Naive thymus-derived CD4-positive, alpha-beta T cell (primary cell): ENCODE data around the gene LGMN. TPM values are rescaled to one million over a fixed set of nuclear protein-coding genes. Genes with fewer than 3 reads are reported as not detected.

Experiments used
- ATAC-seq: fragments of 150-1000 bp; cut with Tn5 transposase; 2 replicates; pipeline ENCODE4 v1.10.0; 2021; ENCODE audit warnings: mild to moderate bottlenecking, moderate library complexity
- CTCF ChIA-PET: fragments of 350-600 bp; sonication (Branson Sonifier 250); formaldehyde crosslinking; loops from one replicate; lab custom pipeline; 2021; ENCODE audit warnings: antibody characterized with exemption; lab: Charles Lee
- POLR2A ChIA-PET: fragments of 350-600 bp; sonication (Branson Sonifier 250); formaldehyde crosslinking; loops from one replicate; lab custom pipeline; 2021; ENCODE audit warnings: antibody characterized with exemption, inconsistent platforms; lab: Charles Lee
- DNase-seq, 9 donors: peaks; one replicate each; pipeline versions ENCODE4 v3.0.0 to v3.0.0-alpha.2; 2020 to 2022; ENCODE audit warnings: mixed read lengths in 1 of 9
- H3K27ac ChIP-seq: one replicate; pipeline ENCODE4 v1.7.0; 2013; ENCODE audit warnings: mild to moderate bottlenecking, low read depth, low read length, moderate library complexity
- H3K27me3 ChIP-seq, 2 donors: one replicate each; pipeline ENCODE4 v1.7.0; 2013; ENCODE audit warnings: low read length in 2 of 2, mild to moderate bottlenecking in 2 of 2, moderate library complexity in 2 of 2; ENCODE audit not compliant: control insufficient read depth in 2 of 2, insufficient read depth in 2 of 2
- H3K36me3 ChIP-seq, 3 experiments: 1 replicate in 2 of 3; 2 replicates in 1 of 3; pipeline ENCODE4 v1.7.0; 2013; ENCODE audit warnings: low read length in 3 of 3, mild to moderate bottlenecking in 3 of 3, moderate library complexity in 1 of 3; ENCODE audit not compliant: insufficient read depth in 3 of 3, control insufficient read depth in 2 of 3
- H3K4me1 ChIP-seq, 2 donors: one replicate each; pipeline ENCODE4 v1.7.0; 2013; ENCODE audit warnings: low read length in 2 of 2, mild to moderate bottlenecking in 2 of 2, moderate library complexity in 1 of 2; ENCODE audit not compliant: control insufficient read depth in 2 of 2, insufficient read depth in 2 of 2
- H3K4me3 ChIP-seq: 2 replicates; pipeline ENCODE4 v1.7.0; 2013; ENCODE audit warnings: mild to moderate bottlenecking, low read length
- H3K9me3 ChIP-seq, 3 experiments: 1 replicate in 2 of 3; 2 replicates in 1 of 3; pipeline ENCODE4 v1.7.0; 2013; ENCODE audit warnings: low read length in 3 of 3; ENCODE audit not compliant: control insufficient read depth in 2 of 3
- H3K27ac Mint-ChIP-seq, 9 donors: one replicate each; pipeline ENCODE4 v1.8.0; 2020 to 2022; ENCODE audit warnings: mixed read lengths in 9 of 9, mild to moderate bottlenecking in 8 of 9, moderate library complexity in 5 of 9, inconsistent platforms in 2 of 9
- H3K27me3 Mint-ChIP-seq, 5 donors: one replicate each; pipeline ENCODE4 v1.8.0; 2021 to 2022; ENCODE audit warnings: mixed read lengths in 5 of 5, mild to moderate bottlenecking in 1 of 5
- H3K36me3 Mint-ChIP-seq, 5 donors: one replicate each; pipeline ENCODE4 v1.8.0; 2020 to 2022; ENCODE audit warnings: mixed read lengths in 5 of 5, mild to moderate bottlenecking in 3 of 5, inconsistent platforms in 1 of 5
- H3K4me1 Mint-ChIP-seq, 7 donors: one replicate each; pipeline ENCODE4 v1.8.0; 2020 to 2022; ENCODE audit warnings: mixed read lengths in 7 of 7, mild to moderate bottlenecking in 3 of 7, inconsistent platforms in 1 of 7
- H3K4me3 Mint-ChIP-seq, 10 donors: one replicate each; pipeline ENCODE4 v1.8.0; 2020 to 2022; ENCODE audit warnings: mild to moderate bottlenecking in 10 of 10, mixed read lengths in 10 of 10, moderate library complexity in 6 of 10, inconsistent platforms in 2 of 10
- H3K9me3 Mint-ChIP-seq, 11 donors: one replicate each; pipeline ENCODE4 v1.8.0; 2020 to 2022; ENCODE audit warnings: mixed read lengths in 11 of 11, mild to moderate bottlenecking in 4 of 11, inconsistent platforms in 1 of 11, moderate library complexity in 1 of 11
- intact Hi-C, 2 donors: fragments of 100-400 bp; cut with micrococcal nuclease; formaldehyde crosslinking; loops; one replicate each; pipeline ENCODE4 v1.15.1; 2023
- polyA plus RNA-seq, 2 donors: library from polyadenylated mRNA; unstranded; fragments of 300-500 nt; fragmentation: Illumina TruSeq; gene quantifications; one replicate each; pipeline ENCODE4 v1.2.3, GENCODE V29; 2021
- total RNA-seq, 6 experiments: library from RNA in 5 of 6; stranded (reverse) in 5 of 6; gene quantifications; 1 replicate in 5 of 6; 2 replicates in 1 of 6; pipeline ENCODE4 v1.2.3 and lab custom pipeline; 2021 to 2026

Gene LGMN
- total and polyA plus RNA-seq, 7 experiments from 2014 or later = 8.7 to 28.7 (median 25.2) TPM

DNA sequence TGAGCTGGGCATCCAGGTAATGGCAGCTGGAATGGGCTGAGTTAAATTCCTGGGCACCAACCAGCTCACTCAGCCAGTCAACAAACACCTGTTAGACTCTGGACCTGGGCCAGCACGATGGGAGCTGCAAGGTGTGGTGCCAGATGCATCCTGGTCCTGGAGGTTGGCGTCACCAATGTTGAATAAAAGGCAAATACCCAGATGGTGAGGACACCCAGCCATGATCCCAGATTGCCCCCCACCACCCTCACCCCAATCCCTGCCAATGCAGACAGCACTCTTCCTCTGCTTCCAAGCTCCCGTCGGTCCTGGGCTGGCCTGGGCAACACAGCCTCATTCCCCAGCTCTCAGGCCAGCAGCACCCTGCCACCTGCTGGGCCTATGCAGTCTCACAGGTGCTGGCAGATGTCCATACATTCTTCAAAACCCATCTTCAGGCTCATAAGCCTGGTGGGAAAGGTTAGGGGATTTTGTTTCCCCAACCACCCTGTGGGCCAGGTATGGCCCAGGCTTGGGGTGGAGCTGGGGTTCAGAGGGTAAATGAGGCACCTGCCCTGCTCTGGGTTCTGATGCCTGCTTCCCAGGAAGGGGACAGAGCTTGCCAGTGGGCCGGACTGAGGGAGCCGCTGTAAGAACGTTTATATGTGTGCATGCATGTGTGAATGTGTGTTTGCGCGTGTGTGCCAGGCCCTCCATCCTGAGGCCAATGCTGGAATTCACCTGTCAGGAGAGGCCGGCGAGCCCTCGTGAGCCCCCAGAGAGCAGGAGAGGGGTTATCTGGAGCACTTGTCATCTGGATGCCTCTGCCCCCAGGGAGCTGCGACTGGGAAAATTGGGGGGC, 58.0 kb downstream of the LGMN start:
- H3K27me3 Mint-ChIP-seq = peaks cover 0 to 6% (median 0%) of the 10 kb centered on the region in 5 donors
- Histone ChIP-seq H3K36me3 (peaks cover 0 to 52% (median 21%) of the 10 kb centered on the region in 3 experiments), H3K4me1 (peaks cover 8 to 19% of the 10 kb centered on the region in 2 donors), H3K27me3 (no peaks in the 10 kb centered on the region), H3K27ac (no peak overlapping the region), H3K4me3 (no peak overlapping the region), H3K9me3 (no peaks in the 10 kb centered on the region)
- peak overlapping the region in 6 of 9 donors; percentile 15 to 90 (median 40) for H3K27ac Mint-ChIP-seq
- peaks cover 0 to 2% (median 0%) of the 10 kb centered on the region in 11 donors for H3K9me3 Mint-ChIP-seq
- ChIA-PET CTCF (interaction anchor here (0.9 to 2.8 kb wide), 5 partner anchors 9 to 538 kb away, joined by 3 to 11 read pairs (median 4); no protein-coding TSS in a partner anchor), POLR2A (interaction anchor here (1.0 to 1.4 kb wide), 4 partner anchors 9 to 77 kb away, joined by 3 to 4 read pairs (median 4); no protein-coding TSS in a partner anchor)
- ATAC-seq (peak; percentile 24), DNase-seq (no peak)
- no peak overlapping the region for H3K4me3 Mint-ChIP-seq
- H3K4me1 Mint-ChIP-seq = peaks cover 8 to 33% (median 29%) of the 10 kb centered on the region in 7 donors
- peaks cover 0 to 10% (median 7%) of the 10 kb centered on the region in 5 donors for H3K36me3 Mint-ChIP-seq
- intact Hi-C loops = loop anchor here in 1 of 2 donors (5.0 kb wide), 1 partner anchor 57 kb away; the partner anchor contains the start of gene LGMN

DNA sequence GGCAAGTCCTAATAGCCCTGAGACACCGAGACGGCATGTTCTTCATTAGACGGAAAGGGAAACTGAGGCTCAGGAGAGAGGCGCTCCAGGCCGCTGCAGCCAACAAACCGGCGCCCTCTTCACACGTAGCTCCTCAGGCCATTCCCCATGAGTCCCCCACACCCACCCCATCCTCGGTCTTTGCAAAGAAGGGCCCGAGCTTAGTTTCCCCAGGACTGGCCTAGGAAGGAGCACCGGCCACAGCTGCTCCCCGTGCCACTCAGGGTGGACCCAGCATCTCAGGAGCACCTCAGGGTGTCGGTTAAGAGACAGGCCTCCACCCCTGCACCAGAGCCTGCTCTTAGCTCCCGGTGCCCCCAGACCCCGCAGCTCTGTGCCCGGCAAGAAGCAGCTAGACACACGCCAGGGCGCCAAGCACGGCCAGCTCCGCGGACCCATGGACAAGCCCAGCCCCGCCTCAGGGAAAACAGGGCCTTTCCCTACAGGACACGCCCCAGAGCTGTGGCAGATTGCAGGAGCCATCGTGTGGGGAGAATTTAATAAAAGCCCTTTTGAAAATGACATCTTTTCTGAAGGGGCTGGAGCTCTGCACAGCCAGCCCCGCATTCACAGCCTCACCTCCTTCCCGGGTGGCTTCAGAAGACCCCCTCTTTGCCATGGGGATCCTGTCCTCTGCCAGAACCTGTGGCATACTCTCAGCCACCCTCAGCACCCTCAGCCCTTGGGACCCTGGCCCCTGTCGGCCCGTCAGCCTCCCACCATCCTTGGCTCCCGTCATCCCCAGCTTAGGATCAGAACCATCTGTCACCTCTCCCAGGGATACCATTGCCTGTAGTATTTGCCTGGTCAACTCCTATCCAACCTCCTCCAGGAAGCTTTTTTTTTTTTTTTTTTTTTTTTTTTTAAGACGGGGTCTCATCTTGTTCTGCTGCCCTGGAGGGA, 59.7 kb downstream of the LGMN start:
- Mint-ChIP-seq H3K36me3 (peaks cover 0 to 10% (median 7%) of the 10 kb centered on the region in 5 donors), H3K4me1 (peaks cover 8 to 17% (median 14%) of the 10 kb centered on the region in 7 donors), H3K4me3 (no peak overlapping the region), H3K9me3 (no peaks in the 10 kb centered on the region), H3K27ac (peak overlapping the region in 4 of 9 donors; percentile 8 to 22 (median 19)), H3K27me3 (no peaks in the 10 kb centered on the region)
- DNase-seq (no peak), ATAC-seq (no peak)
- H3K9me3 ChIP-seq = no peaks in the 10 kb centered on the region
- H3K36me3 ChIP-seq = peaks cover 0 to 69% (median 28%) of the 10 kb centered on the region in 3 experiments
- H3K4me1 ChIP-seq = peaks cover 8 to 12% of the 10 kb centered on the region in 2 donors
- intact Hi-C loops = loop anchor here (10.0 kb wide), 2 partner anchors 334 to 364 kb away; partner anchors contain the start of gene SLC24A4 (in 1 of the 2)
- ChIA-PET CTCF (interaction anchor here (1.5 to 2.8 kb wide), 2 partner anchors 37 to 76 kb away, joined by 5 to 11 read pairs; no protein-coding TSS in a partner anchor), POLR2A (no interaction called here)
- H3K27ac ChIP-seq = no peak overlapping the region
- H3K27me3 ChIP-seq = no peaks in the 10 kb centered on the region
- no peak overlapping the region for H3K4me3 ChIP-seq

DNA sequence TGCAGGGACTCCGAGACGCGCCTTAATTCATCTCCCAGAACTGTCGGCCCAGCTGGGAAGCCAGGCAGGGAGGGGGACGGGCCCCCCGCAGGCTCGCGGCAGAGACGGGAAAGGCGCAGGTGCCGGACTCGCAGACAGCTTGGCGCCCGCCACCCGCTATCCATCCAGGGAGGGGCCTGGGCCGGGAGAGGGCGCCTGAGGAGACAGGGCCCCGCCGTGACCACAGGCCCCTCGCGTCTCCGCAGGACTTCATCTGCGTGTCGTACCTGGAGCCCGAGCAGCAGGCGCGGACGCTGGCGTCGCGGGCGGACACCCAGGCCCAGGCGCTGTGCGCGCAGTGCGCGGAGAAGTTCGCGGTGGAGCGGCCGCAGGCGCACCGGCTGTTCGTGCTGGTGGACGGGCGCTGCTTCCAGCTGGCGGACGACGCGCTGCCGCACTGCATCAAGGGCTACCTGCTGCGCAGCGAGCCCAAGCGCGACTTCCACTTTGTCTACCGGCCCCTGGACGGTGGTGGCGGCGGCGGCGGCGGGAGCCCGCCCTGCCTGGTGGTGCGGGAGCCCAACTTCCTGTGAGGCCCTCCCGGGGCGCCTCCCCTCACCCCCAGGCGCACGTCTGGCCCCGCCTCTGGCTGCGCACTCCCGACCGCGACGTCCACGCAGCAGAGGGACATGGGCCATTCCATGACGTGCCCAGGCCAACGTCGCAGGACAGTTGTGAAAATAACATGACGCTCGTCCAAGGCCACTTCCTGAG, 60.6 kb downstream of the LGMN start:
- POLR2A ChIA-PET = no interaction called here
- intact Hi-C loops = loop anchor here (10.0 kb wide), 2 partner anchors 333 to 363 kb away; partner anchors contain the start of gene SLC24A4 (in 1 of the 2)

DNA sequence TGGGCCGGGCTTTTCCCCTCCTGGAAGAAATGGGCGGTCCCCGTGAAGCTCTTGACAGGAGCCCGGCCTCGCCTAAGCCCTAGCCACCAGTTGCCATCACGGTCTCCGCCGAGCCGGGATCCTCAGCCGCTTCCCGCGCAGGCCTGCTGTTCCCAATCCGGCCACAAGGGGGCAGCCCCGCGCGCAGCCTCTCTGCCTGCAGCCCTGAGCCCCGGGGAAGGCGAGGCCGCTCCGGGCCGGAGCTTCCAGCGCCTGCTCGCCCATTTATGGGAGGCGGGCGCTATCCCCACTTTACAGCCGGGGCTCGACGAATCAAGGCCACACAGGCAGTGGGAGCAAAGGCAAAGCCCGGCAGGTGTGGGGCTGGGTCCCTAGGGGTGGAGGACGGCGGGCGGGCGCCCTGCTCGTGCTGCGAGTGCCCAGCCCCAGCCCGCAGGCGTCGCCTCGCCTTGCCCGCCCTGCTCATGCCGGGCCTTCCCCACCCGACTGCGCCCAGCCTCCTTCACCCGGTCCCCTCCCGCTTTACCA, 61.5 kb downstream of the LGMN start:
- peak; percentile 89 for ATAC-seq
- H3K27me3 Mint-ChIP-seq = no peaks in the 10 kb centered on the region
- peaks cover 0 to 5% (median 0%) of the 10 kb centered on the region in 7 donors for H3K4me1 Mint-ChIP-seq
- no peaks in the 10 kb centered on the region for H3K4me1 ChIP-seq
- H3K9me3 Mint-ChIP-seq = no peaks in the 10 kb centered on the region
- no peak overlapping the region for H3K4me3 Mint-ChIP-seq
- intact Hi-C loops = loop anchor here (10.0 kb wide), 2 partner anchors 332 to 362 kb away; partner anchors contain the start of gene SLC24A4 (in 1 of the 2)
- H3K36me3 Mint-ChIP-seq = peaks cover 0 to 20% (median 7%) of the 10 kb centered on the region in 5 donors
- no peak overlapping the region for H3K4me3 ChIP-seq
- no peak overlapping the region for H3K27ac ChIP-seq
- peaks cover 0 to 86% (median 38%) of the 10 kb centered on the region in 3 experiments for H3K36me3 ChIP-seq
- no peaks in the 10 kb centered on the region for H3K9me3 ChIP-seq
- DNase-seq = peak; percentile 20 to 84 (median 52)
- peak overlapping the region in 2 of 9 donors; percentile 43 for H3K27ac Mint-ChIP-seq
- H3K27me3 ChIP-seq = no peaks in the 10 kb centered on the region
- ChIA-PET CTCF (interaction anchor here (0.6 to 1.8 kb wide), 4 partner anchors 34 to 101 kb away, joined by 3 to 8 read pairs (median 5); no protein-coding TSS in a partner anchor), POLR2A (interaction anchor here (0.8 kb wide), 1 partner anchor 36 kb away, joined by 3 read pairs; no protein-coding TSS in a partner anchor)

More for the DNA sequence above, 60.6 kb downstream of the LGMN start:
- CTCF ChIA-PET = interaction anchor here (1.5 to 2.8 kb wide), 3 partner anchors 36 to 75 kb away, joined by 3 to 11 read pairs (median 5); no protein-coding TSS in a partner anchor
- Histone ChIP-seq H3K27ac (no peak overlapping the region), H3K4me3 (no peak overlapping the region), H3K27me3 (no peaks in the 10 kb centered on the region), H3K36me3 (peaks cover 0 to 77% (median 29%) of the 10 kb centered on the region in 3 experiments), H3K9me3 (no peaks in the 10 kb centered on the region), H3K4me1 (peaks cover 5 to 8% of the 10 kb centered on the region in 2 donors)
- DNase-seq = no peak
- no peak for ATAC-seq
- H3K27ac Mint-ChIP-seq = no peak overlapping the region
- H3K36me3 Mint-ChIP-seq = peaks cover 0 to 14% (median 7%) of the 10 kb centered on the region in 5 donors
- H3K4me3 Mint-ChIP-seq = no peak overlapping the region
- peaks cover 2 to 11% (median 6%) of the 10 kb centered on the region in 7 donors for H3K4me1 Mint-ChIP-seq
- no peaks in the 10 kb centered on the region for H3K27me3 Mint-ChIP-seq
- H3K9me3 Mint-ChIP-seq = no peaks in the 10 kb centered on the region

- Mint-ChIP-seq H3K27ac (peak overlapping the region in 2 of 9 donors; percentile 43 to 82), H3K9me3 (no peaks in the 10 kb centered on the region), H3K27me3 (no peaks in the 10 kb centered on the region), H3K4me1 (peaks cover under 1 to 6% (median 1%) of the 10 kb centered on the region in 7 donors), H3K36me3 (peaks cover 0 to 21% (median 7%) of the 10 kb centered on the region in 5 donors), H3K4me3 (no peak overlapping the region)
- H3K4me3 ChIP-seq = no peak overlapping the region
- no peaks in the 10 kb centered on the region for H3K27me3 ChIP-seq
- no peaks in the 10 kb centered on the region for H3K9me3 ChIP-seq
- intact Hi-C loops = loop anchor here (10.0 kb wide), 2 partner anchors 332 to 362 kb away; partner anchors contain the start of gene SLC24A4 (in 1 of the 2)
- ATAC-seq (peak; percentile 42), DNase-seq (no peak)
- ChIA-PET POLR2A (interaction anchor here (0.8 kb wide), 1 partner anchor 36 kb away, joined by 3 read pairs; no protein-coding TSS in a partner anchor), CTCF (interaction anchor here (0.6 to 1.8 kb wide), 4 partner anchors 34 to 101 kb away, joined by 3 to 8 read pairs (median 5); no protein-coding TSS in a partner anchor)
- peaks cover 0 to 91% (median 41%) of the 10 kb centered on the region in 3 experiments for H3K36me3 ChIP-seq
- no peak overlapping the region for H3K27ac ChIP-seq
- peaks cover 0 to 1% of the 10 kb centered on the region in 2 donors for H3K4me1 ChIP-seq
These were observed 62.0 kb downstream of the LGMN start for GRCh38 chr14:92686411-92686899.
